ENCODE results near the gene TENT5C.
"Not testable (repeated sequence)": the region's sequence is repeated elsewhere in the genome, so short reads cannot be mapped to it uniquely, and the experiment has no call there.

Gene TENT5C

DNA sequence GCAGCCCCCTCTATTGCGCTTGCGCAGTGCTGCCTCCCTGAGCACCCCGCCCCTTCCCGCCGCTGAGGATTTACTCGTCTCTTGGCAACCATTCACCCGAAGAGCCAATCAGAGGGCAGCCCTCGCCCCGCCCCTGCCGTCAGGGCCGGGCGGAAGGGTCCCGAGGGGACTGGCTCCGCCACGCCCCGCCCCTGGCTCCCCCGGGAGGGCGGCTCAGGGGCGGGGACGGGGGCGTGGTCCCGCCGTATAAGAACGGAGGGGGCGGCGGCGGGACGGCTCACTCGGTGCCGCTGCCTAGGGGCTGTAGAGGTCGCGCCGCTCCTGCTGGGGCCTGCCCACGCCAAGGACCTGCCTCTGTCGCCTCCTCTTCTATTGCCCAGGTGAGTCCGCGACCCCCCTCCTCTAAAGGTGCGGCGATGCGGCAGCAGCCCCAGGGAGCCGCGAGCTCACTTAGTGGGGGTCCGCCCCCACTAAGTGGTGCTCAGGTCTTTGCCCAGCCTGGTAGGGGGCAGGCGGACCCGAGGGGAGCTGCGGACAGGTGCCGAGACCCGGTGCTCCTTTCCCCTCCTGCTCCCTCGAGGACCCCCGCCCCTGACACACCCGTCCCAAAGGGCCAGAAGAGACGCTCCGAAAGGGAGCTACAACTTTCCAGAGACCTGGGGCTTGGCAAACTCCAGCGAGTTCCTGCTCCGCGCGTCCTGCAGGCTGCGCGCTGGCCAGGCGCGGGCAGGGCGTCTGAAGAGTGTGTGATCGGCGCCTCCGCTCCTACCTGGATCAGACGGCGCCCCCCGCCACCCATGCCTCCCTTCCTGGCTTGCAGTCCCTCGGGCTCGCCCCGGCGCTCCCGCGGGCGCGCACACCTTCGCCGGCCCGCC, at the start of gene TENT5C:
TENT5C (plus strand) TSS at position 275 of the 875 bp plus-strand sequence. CDS start 16,821 bp downstream, outside the sequence.
- peak; percentile 90 for DNase-seq

GRCh38 chr1:117556341-117556740, 49.5 kb upstream of the TENT5C start:
- no peak for DNase-seq

DNA sequence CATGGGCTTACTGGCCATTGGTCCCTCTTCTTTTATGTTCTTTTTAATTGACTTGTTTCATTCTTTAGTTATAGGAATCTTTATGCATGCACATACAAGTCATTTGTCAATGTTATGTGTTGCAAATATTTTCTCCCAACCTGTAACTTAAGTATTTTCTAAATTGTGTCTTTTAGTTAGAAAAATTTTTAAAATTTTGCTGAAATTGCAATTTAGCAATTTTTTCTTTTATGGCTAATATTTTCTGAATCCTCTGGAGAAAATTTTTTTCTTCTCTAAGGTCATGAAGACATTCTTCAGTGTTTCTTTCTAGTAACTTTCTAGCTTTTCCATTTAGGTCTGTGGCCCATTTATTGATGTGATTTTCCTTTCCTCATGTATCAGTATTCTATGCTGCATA, 48.9 kb upstream of the TENT5C start:
- no peak for DNase-seq

GRCh38 chr1:117558451-117558850, 47.4 kb upstream of the TENT5C start:
- DNase-seq: not testable (repeated sequence)

GRCh38 chr1:117559139-117559538, 46.7 kb upstream of the TENT5C start:
- DNase-seq: no peak

DNA sequence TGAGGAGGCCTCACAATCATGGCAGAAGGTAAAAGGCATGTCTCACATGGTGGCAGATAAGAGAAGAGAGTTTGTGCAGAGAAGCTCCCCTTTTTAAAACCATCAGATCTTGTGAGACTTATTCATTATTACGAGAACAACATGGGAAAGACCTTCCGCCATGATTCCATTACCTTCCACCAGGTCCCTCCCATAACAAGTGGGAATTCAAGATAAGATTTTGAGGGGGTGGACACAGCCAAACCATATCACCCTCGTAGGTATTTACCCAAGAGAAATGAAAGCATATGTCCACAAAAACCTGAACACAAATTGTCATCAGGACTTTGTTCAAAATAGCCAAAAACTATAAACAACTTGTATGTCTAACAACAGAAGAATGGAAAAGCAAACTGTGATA, 45.9 kb upstream of the TENT5C start:
- no peak for DNase-seq

DNA sequence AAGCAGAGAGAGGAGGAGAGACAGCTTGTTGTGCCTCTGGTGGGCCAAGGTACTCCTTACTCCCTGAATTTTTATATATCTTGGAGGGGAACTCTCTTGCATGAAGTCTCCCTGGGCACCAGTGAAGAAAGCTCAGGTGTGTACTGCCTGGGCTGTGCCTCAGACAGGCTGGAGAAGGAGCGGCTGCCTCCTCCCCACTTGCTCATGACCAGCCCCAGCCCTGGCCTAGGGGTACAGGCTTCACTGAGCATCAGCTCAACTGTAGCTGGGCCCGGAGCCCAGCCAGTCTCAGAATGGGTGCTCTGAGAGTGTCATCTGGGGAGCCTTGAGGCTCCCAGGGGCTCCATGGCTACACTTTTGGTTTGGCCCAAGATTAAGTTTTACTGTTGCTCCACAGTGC, 44.8 kb upstream of the TENT5C start:
- no peak for DNase-seq

DNA sequence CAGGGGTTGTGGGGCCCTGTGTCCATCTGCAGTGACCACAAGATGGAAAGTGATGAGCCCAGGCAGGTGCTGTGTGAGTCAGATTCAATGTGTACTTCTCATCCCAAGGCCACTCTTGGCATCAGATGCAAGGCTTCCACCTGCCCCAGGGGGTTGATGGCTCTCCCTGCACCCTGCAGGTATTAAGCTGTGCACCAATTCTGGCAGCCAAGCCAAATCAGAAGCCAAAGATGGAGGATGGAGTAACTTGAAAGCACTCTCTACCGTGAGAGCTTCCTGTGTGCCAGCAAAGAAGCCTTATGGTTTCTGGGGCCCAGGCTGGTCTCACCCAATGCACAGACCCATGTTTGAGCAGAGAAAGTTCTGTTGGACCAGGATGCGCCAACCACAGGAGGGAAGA, 44.3 kb upstream of the TENT5C start:
- no peak for DNase-seq

- peak; percentile 52 for DNase-seq
Measured at GRCh38 chr1:117562581-117563491, 43.0 kb upstream of the TENT5C start.

GRCh38 chr1:117563492-117563875, 42.4 kb upstream of the TENT5C start:
- DNase-seq: no peak

- no peak for DNase-seq
Measured at GRCh38 chr1:117564227-117565075, 41.4 kb upstream of the TENT5C start.

- no peak for DNase-seq
Measured at GRCh38 chr1:117565076-117565556, 40.7 kb upstream of the TENT5C start.

DNA sequence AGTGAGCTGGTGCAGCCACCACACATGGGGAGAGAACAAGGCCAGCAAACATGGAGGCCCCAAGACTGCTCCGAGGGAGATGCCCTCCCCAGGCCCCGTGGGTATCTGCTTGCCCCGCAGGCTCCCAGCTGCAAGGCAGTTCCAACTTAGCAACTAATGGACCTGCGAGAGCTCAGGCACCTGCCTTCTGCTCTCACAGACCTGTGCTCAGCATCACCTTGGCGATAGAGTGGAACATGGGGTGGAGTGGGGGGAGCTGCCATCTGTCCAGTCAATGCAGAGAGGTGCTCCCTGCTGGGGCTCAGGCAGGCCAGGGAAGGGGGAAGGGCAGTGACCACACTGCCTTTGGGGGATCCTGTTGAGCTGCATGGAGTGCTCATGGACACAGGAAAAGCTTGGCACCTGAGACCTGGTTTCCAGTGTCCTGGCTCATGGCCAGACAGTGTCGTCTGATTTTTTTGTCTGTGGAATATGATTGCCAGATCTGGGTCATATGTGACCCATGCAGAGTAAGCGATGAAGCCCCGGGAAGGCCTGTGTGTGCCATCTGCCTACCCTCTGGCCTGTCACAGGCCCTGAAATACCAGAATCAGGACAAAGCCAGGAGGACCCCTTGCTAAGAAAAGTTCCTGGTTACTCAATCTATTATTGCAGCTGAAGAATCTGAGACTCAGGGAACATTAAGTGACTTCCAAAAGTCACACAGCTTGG, 39.9 kb upstream of the TENT5C start:
- DNase-seq: no peak

GRCh38 chr1:117566556-117566955, 39.3 kb upstream of the TENT5C start:
- no peak for DNase-seq

GRCh38 chr1:117567435-117567834, 38.4 kb upstream of the TENT5C start:
- no peak for DNase-seq

- no peak for DNase-seq
Measured at GRCh38 chr1:117567976-117568375, 37.9 kb upstream of the TENT5C start.

- no peak for DNase-seq
Measured at GRCh38 chr1:117568999-117569398, 36.8 kb upstream of the TENT5C start.

GRCh38 chr1:117569856-117570255, 36.0 kb upstream of the TENT5C start:
- DNase-seq: no peak

GRCh38 chr1:117570988-117571409, 34.8 kb upstream of the TENT5C start:
- DNase-seq: no peak

DNA sequence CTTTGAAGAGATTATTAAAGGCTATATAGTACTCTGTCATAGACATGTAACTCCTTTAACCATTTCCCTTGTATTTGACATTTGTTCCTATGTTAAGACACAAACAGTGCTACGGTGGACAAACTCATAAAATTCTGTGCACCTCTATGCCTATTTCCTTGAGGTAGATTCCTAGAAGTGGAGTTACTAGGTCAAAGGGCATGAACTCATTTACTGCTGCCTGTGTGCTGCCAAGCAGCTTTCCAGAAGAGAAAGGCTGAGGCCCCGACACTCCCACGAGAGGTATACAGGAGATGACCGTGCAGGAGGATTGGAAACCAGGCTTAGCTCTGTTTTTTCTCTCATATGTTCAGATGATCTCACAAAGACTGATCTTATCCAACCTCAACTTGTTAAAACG, 34.4 kb upstream of the TENT5C start:
- no peak for DNase-seq

DNA sequence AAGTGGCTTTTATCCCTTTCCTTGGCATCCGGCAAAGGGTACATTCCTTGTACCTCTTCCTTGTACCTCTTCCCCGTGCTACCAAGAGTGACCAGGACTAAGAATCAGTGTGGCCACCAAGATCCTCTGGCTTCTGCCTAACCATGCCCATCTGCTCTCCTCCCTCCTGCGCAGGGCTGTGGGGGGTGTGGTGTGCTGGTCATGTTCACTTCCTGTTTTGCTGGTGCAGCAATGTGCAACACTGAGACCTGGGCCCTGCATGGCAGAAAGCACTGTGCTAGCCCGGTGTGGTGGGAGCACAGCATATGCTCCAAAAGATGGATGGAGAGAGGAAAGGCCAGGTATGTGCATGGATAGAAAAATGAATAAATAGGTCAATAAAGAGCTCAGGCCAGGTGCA, 33.3 kb upstream of the TENT5C start:
- DNase-seq: no peak
